HG03354 (cell line): ENCODE data around the gene DLST.

Experiments used
- ATAC-seq: cut with Tn5 transposase; IDR thresholded peaks from one replicate; pipeline ENCODE4 v1.9.1; 2021; ENCODE audit warnings: mild to moderate bottlenecking; ENCODE audit not compliant: unreplicated experiment, poor library complexity, severe bottlenecking

DLST gene

DNA sequence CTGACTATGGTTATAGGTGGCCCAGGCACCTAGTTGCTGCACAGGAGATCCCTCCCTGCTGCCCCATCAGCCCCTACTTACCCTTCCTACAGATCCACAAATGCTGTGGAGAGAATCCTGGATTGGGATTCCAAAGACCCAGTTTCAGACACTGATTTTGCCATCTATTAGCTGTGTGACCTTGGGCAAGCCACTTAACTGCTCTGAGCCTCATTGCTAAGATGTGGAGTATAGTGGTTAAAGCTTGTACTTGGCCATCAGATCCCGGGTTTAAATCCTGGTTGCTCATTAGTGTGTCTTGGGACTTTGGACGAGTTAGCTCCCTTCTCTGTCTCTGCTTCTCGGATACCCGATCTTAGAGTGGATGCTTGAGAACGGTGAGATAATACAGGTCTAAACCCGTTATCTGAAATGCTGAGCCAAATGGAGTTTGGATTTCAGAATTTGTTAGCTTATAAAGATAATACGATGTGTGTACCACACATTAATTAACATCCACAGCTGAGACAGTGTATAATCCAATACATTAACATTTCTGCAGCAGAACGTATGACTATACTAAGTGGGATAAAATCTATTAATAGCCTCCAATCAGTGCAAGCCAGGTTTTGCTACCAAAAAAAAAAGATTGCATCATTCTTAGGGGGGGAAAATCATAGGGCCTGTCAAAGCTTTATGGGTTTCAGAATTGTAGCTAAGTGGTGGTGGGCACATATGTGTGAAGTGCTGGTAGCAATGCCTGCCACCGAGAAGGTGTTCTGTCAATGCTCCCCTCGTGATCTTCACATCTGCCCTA is 21.8 kb upstream of the DLST start:
- no peak for ATAC-seq

DNA sequence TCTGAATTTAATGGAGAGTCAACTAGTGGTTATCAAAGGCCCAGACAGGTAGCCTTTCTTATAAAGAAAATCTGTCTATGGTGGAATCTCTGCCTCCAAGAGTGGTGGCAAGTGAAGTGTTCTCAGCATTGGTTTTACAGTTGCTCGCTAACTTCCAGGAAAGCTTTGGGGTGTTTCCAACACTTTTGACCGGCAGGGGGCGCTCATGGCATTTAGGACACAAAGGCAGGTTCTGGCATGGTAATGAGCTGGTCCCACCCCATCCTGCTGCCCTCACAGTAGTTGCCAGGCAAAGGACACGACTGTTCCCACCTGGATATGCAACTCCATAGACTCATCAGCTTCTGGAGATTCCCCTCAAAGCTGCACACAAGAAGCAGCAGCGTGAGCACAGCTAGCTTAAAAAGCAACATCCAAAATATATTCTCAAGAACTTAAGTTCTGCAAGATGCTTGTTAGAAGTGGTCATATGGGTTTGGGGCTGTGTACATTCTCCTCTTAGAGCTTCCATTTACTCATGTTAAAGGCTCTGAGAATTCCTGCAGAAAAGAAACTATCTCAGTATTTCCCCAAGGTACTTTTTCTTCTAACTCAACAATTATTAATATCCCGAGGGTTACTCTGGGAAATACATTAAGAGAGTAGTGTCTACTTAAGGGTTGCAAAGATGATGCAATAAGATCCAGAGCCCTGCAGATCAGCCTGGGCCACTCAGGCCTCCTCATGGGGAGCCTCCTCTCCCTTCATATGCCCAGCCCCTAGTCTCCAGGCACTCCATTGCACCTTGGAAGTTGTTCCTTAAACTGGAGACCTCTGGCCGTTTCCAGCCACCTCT is 20.6 kb upstream of the DLST start:
- ATAC-seq = no peak

DNA sequence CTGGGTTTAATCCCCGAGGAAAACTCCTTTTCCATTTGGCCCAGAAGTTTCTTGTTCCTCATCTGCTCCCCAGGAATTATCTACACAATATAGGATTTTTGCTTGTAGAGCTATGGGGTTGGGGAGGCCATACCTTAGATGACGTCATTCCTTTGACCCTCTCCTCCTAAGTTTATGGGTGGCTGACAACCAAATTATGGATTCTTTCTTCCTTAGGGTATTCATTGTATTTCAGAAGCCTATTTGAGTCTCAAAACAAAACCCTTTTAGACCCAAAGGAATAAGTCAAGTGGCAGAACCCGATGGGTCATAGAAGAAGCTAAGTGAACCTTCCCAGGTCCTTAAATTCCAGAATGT is 20.0 kb upstream of the DLST start:
- no peak for ATAC-seq

DNA sequence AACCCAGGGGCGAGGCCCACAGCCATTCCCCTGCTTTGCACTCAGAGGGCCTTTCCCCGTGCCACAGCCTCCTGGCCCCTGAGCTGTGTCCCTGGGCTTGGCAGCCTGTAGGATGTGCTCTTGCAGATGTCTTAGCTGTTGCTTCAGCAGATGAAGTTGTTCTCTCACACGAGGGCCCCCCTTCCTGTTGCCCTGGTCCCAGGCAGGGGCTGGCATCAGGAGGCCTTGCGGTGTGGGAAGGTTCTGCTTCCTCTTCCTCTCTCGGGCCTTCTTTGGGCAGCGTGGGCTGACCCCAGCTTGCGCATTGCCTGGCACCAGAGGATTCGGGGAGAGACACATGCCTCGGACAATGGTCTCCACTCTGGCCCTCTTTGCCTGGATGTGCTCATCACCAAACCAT is 18.4 kb upstream of the DLST start:
- no peak for ATAC-seq

DNA sequence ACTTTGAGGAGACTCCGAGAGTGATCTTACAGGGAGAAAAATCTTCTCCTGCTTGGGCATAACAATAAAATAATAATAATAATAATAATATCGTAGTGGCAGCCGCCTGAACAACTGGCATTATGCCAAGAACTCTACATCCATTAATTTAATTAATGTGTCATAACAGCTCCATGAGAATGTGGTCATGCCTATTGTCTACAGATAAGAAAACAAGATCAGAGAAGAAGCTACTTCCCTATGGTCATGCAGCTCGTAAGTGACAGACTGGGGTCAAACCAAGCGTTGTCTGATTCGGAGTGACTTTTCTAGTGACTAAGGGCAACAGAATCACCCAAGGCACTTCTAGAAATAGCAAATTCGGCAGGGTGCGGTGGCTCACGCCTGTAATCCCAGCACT is 17.5 kb upstream of the DLST start:
- no peak for ATAC-seq

DNA sequence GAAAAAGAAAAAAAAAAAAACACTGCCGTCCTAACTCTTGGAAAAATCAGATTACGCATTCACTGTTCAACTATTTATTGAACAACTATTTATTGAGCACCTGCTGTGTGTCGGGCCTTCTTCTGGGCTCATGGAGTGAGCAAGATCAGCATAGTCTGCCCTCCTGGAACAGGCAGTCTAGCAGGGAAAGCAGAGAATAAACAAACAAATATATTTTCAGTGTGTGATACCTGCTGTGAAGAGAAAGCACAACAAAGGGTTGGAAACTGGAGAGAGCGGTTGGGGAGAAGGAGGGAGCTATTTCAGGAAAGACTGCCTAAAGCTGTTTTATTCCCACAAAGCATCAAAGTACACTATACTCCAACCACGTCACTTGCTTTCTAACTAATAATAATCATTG is 16.6 kb upstream of the DLST start:
- ATAC-seq = no peak

DNA sequence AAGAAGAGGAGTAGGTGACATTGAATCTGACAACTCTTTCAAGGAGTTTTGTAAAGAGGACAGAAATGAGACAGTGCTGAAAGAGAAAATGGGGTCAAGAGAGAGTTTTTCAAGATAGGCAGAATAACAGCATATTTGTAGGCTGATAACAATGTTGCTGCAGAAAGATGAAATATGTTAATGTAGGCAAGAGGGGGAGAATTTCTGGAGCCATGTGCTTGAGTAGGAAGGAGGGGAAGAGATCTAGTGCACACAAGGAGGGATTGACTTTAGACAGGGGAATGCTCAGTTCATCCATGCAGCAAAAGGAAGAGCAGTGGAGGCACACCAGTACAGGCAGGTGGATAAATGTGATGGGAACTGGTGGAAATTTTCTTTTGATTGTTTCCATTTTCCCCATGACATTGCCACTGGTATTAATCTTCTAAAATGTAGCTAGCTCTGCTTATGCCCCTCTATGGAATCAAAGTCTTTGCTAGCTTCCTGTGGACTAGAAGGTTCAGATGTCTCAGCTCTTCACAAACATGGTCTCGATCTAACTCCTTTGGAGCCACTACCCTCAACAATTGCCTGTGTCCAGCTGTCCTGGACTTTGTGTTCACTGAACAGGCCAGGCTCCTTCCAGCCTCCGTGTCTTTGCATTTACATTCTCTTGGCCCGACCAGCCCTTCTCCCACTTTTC is 14.9 kb upstream of the DLST start:
- no peak for ATAC-seq

DNA sequence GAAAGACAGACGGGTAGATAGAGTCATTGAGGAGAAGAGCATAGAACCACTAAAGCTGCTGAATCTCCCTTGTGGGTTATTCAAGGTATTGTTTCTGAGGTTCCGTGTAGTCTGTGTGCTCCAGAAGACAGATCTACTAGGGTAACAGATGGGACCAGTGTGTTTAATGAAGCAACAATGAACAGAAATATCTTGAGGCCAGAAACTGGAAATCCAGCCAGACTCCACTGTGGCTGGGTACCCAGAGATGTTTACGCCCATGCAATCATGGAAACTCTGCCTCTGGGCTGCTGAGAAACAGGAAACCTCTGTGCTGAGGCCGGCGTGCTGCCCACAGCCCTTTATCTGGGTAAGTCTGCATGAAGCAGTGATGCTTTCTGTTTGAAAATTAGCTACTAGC is 14.0 kb upstream of the DLST start:
- ATAC-seq = no peak

DNA sequence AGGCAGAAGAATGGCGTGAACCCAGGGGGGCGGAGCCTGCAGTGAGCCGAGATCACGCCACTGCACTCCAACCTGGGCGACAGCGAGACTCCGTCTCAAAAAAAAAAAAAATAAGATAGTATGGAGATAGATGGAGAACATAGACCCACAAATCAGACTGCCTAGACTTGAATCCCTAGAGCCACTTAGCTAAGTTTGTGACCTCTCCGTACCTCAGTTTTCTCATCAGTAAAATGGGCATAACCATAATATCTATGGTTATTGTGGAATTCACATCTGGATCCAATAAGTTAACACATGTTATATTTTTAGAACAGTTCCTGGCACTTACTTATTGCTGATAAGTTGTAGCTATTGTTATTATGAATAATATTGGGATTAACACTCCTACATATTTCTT is 13.0 kb upstream of the DLST start:
- ATAC-seq = no peak

DNA sequence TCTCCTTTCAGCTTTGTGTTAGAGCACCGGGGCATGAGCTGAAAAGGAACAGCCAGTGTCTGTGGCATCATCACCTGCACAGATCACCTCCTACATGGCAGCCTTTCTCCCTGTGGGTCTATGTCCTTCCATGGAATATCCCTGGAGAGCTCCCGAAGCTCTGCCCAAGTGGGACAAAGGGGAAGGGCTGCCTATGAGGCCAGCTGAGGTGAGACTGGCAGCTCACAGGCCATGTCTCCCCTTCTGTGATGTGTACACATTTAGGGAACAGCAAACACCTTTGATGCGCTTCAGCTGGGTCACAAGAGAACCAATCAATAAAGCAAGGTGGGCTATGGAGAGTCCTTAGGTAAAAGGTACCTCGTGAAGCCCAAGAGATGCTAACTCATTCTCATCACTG is 9.9 kb upstream of the DLST start:
- no peak for ATAC-seq

DNA sequence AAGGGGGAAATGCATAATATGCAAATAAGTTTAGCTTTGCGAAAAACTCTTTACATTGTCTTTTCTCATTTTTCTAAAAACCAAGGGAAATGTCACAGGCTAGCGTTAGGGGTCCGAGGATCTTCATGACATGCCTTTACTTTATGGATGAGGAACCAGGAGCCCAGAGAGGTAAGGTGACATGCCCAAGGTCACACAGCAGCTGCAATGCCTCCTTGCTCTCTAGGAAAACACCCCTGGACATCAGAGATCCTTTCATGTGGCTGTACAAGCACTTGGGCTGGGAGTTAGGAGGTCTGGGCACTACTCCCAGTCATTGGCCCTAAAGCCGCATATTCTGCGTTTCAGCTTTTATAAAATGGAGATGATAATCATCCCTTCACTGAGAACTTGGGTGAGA is 6.5 kb upstream of the DLST start:
- ATAC-seq = no peak

DNA sequence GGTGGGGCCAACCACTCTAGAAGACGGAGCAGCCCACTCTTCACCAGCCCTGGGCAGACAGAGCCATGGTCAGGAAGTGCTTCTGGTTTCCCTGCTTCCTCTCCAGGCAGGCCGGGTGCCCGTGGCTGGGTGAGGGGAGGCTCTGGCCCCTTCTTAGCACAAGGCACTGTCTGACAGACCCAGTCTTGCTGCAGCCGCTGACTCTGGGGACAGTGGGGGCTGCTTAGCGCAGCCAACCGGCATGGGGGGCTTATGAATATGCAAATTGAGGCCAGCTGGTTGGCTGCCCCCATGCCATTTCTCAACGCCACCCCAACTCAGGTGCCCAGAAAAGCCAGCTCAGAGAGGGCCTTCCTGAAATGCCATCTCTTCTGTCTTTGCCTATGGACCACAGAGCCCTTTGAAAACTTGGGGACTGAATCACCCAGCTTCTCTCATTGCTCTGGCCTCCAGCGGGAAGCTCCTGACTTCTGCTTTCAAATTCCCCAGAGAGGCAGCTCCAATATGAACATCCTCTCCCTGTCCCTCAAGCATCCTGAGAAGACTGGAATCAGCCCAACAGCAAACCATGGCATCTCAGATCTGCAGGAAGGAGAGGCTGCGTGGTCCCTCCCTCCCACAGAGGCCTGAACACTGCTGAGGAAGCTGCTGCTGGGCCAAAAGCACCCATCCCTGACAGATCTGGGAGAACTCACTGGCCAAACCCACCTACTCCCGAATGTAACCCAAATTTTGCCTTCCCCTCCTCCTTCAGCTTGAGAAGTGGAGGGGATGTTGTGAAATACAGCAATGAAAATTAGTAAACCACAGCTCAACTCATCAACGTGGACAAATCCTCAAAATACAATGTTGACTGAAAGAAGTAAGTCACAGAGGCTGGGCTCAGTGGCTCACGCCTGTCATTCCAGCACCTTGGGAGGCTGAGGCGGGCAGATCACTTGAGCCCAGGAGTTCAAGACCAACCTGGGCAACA is 5.5 kb upstream of the DLST start, which contains the start of gene PROX2:
Gene PROX2 (minus strand): TSS at position 205 of the 973 bp plus-strand sequence. CDS start 12,311 bp downstream, outside the sequence.
- ATAC-seq = no peak

DNA sequence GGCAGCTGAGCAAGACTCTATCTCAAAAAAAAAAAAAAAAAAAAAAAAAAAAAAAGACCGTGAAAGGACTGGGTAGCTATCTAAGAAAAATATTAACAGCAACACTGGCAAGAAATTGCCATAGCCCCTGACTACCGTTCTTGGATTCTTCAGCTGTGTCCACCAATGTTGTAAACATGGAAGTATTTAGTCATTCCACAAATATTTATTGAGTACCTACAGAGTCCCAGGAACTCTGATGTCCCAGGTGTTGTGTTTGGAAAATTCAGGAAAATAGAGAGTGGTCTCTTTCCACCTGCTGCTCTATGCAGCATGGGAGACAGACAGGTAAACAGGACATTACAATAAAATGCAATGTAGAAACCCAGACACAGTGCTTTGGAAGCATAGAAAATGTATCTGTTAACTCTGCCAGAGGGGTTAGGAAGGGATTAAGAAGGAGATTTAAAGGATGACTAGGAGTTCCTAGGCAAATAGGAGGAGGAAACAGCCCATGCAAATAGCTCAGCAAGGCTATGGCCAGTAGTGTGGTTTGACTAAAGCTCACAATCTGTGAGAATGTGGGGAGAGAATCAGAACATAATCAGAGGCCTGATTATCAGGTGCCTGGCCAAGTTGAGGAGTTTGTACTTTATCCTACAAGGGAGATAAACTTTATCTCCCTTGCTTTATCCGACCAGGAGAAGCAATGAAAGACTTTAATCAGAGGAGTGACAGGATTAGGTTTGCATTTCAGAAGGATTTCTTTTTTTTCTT is 2.1 kb upstream of the DLST start:
- ATAC-seq = no peak

DNA sequence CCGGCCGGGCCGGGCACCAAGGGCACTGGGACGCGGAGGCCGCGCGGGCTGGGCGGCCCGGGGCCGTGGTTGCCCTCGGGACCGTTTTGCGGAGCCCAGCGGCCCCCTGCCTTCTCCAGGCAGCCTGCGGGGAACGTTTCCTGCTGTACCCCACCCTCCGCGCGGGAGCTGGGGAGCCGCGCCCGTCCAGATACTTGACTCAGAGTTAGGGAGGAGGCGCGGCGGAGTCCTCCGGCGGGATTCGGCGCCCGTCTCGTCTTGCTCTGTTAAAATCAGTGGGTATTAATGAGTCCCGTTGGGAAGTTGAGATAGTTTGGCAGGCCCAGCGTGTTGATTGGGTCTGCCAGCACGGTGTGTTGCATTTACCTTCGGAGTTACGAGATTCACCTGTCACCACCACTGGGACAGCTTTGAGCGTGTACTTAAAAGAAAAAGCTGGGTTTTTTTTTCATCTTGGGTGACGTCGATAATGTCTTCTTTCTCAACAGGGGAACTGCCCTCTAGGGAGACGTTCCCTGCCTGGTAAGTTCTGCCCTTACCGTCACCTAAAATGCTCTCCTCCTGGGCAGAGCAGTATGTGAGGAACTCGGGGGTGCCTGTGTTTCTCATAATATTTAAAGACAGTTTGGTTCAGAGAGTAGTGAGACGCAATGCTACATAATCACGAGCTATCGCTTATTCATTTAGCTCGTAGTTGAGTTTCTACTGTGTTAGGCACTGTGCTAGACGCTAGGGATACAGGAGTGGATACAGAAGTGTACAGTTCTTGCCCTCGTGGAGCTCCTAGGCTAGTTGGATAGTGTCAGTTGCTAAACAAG is 596 bp downstream of the DLST start:
- peak; percentile 50 for ATAC-seq

DNA sequence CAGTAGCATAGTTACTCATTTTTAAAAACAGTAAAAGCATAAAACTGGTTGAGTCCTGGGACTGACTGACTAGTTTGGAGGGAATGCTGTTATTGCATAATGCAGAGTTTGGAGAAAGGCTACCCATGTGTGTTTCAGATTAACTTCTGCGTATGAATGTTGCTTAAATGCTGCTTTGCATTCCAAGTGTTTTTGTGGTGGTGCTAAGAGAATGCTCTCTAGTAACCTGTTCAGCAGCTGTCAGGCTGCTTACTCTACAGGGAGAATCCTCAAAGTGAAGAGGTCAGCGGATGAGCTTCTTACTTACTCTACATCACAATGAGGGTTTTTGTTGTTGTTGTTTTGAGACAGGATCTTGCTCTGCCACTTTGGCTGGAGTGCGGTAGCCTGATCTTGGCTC is 4.3 kb downstream of the DLST start:
- no peak for ATAC-seq

DNA sequence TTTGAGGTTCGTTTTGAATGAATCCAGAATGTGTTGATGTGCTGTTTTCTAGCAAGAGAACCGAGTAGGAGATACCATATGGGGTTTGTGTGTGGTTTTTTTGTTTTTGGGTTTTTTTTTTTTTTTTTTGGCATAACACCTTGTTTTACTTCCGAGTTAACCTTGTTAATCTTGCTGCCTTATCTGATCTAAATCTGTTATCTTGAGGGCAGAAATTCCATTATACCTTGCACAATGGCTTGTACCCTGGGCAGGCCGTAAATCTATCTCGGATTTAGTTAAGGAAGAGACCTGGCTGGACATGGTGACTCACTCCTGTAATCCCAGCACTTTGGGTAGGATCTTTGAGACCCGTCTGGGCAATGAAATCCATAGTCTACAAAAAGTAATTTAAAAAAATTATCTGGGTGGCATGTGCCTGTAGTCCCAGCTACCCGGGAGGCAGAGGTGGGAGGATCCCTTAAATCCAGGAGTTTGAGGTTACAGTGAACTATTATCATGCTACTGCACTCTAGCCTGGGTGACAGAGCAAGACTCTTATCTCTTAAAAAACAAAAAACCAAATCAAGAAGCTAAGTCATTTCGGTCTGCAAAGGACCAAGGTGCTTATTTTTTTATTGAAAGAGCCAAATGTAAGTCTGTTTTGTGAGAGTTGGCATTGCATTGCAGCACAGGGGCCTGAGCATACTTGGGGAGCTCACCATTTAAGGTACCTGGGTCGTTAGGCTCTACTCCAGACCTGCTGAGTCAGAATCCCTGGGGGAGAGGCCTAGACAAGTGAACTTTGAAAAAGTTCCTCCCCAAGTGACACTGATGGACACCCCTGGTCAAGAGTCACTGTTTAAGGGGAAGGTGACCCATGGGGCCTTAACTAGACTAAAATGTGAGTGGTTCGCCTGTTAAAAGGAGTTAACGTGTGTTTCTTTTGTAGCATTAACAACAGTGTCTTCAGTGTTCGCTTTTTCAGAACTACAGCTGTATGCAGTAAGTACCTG is 6.7 kb downstream of the DLST start:
- no peak for ATAC-seq

DNA sequence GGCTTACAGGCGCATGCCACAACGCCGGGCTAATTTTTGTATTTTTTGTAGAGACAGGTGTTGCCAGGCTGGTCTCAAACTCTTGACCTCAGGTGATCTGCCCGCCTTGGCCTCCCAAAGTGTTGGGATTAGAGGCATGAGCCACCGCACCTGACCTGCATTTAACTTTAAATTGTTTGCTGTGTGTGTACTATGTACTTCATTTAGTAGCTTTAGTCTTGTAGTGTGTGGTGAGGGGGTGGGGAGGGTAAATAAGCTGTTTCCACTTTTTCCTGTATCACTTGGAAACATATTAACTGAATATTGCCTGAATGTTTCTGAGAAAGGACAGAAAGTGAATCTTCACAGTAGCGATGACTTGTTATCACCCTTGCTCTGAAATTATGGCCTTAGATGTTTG is 8.5 kb downstream of the DLST start:
- no peak for ATAC-seq
